Activated B cell treated with CpG ODN at 0.5 μM for 24 hours (primary cell): ENCODE data around the gene BRF1. TPM values are rescaled to one million over a fixed set of nuclear protein-coding genes. Genes with fewer than 3 reads are reported as not detected.

Source experiments
- ATAC-seq: fragments of 200-7000 bp; cut with Tn5 transposase; one replicate; pipeline ENCODE4 v1.10.0; 2021; ENCODE audit warnings: low read depth, mild to moderate bottlenecking, moderate library complexity
- CTCF ChIA-PET: fragments of 350-600 bp; sonication (Branson Sonifier 250); formaldehyde crosslinking; loops from one replicate; lab custom pipeline; 2021; ENCODE audit warnings: antibody characterized with exemption; lab: Charles Lee
- POLR2A ChIA-PET: fragments of 350-600 bp; sonication (Branson Sonifier 250); formaldehyde crosslinking; loops from one replicate; lab custom pipeline; 2021; ENCODE audit warnings: antibody characterized with exemption; lab: Charles Lee
- DNase-seq: peaks from one replicate; pipeline ENCODE4 v3.0.0; 2022
- H3K27ac Mint-ChIP-seq: one replicate; pipeline ENCODE4 v1.8.0; 2020; ENCODE audit warnings: mixed read lengths
- H3K27me3 Mint-ChIP-seq: one replicate; pipeline ENCODE4 v1.8.0; 2021; ENCODE audit warnings: mixed read lengths
- H3K36me3 Mint-ChIP-seq: one replicate; pipeline ENCODE4 v1.8.0; 2021; ENCODE audit warnings: low read depth, mixed read lengths
- H3K4me1 Mint-ChIP-seq: one replicate; pipeline ENCODE4 v1.8.0; 2021; ENCODE audit warnings: mixed read lengths
- H3K4me3 Mint-ChIP-seq: one replicate; pipeline ENCODE4 v1.8.0; 2020; ENCODE audit warnings: mild to moderate bottlenecking, mixed read lengths
- H3K9me3 Mint-ChIP-seq: one replicate; pipeline ENCODE4 v1.8.0; 2020; ENCODE audit warnings: mixed read lengths
- intact Hi-C: fragments of 100-400 bp; cut with micrococcal nuclease; formaldehyde crosslinking; loops from one replicate; pipeline ENCODE4 v1.15.1; 2024
- total RNA-seq: library from RNA; stranded (reverse); gene quantifications from 2 replicates; pipeline ENCODE4 v1.2.3, GENCODE V29; 2022
- TF ChIP-seq, protein P1 (sequence below): fragments of 200-600 bp; IDR thresholded peaks from one replicate; pipeline ENCODE4 v1.8.0; 2022; ENCODE audit warnings: antibody characterized with exemption, mild to moderate bottlenecking

BRF1 gene
- total RNA-seq, 1 donor from 2014 or later = 32.8 TPM

DNA sequence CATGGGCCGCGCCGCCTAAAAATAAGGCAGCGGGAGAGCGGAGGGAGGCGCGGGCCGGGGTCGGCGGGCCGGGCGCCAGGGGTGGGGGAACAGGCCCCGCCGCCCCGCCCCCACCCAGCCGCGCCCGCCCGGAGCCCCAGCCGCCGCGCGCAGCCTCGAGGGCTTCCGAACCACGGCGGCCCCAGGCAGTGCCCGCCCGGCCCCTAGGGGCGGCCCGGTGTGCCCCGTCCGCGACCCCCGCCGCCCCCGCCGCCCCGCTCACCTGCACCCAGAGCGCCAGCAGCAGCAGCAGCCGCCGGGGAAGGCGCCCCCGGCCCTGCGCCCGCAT lies 132.7 kb downstream of the BRF1 start:
- DNase-seq = no peak
- intact Hi-C loops = no loop called here
- no peak overlapping the region for H3K27ac Mint-ChIP-seq
- peaks cover 19% of the 10 kb centered on the region for H3K4me1 Mint-ChIP-seq
- no peaks in the 10 kb centered on the region for H3K9me3 Mint-ChIP-seq
- peak overlapping the region; percentile 66 for H3K4me3 Mint-ChIP-seq
- ChIA-PET POLR2A (no interaction called here), CTCF (no interaction called here)
- H3K36me3 Mint-ChIP-seq = no peaks in the 10 kb centered on the region
- TF ChIP-seq, protein P1, sequence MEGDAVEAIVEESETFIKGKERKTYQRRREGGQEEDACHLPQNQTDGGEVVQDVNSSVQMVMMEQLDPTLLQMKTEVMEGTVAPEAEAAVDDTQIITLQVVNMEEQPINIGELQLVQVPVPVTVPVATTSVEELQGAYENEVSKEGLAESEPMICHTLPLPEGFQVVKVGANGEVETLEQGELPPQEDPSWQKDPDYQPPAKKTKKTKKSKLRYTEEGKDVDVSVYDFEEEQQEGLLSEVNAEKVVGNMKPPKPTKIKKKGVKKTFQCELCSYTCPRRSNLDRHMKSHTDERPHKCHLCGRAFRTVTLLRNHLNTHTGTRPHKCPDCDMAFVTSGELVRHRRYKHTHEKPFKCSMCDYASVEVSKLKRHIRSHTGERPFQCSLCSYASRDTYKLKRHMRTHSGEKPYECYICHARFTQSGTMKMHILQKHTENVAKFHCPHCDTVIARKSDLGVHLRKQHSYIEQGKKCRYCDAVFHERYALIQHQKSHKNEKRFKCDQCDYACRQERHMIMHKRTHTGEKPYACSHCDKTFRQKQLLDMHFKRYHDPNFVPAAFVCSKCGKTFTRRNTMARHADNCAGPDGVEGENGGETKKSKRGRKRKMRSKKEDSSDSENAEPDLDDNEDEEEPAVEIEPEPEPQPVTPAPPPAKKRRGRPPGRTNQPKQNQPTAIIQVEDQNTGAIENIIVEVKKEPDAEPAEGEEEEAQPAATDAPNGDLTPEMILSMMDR = no peak
- no peak for ATAC-seq
- peaks cover 22% of the 10 kb centered on the region for H3K27me3 Mint-ChIP-seq

DNA sequence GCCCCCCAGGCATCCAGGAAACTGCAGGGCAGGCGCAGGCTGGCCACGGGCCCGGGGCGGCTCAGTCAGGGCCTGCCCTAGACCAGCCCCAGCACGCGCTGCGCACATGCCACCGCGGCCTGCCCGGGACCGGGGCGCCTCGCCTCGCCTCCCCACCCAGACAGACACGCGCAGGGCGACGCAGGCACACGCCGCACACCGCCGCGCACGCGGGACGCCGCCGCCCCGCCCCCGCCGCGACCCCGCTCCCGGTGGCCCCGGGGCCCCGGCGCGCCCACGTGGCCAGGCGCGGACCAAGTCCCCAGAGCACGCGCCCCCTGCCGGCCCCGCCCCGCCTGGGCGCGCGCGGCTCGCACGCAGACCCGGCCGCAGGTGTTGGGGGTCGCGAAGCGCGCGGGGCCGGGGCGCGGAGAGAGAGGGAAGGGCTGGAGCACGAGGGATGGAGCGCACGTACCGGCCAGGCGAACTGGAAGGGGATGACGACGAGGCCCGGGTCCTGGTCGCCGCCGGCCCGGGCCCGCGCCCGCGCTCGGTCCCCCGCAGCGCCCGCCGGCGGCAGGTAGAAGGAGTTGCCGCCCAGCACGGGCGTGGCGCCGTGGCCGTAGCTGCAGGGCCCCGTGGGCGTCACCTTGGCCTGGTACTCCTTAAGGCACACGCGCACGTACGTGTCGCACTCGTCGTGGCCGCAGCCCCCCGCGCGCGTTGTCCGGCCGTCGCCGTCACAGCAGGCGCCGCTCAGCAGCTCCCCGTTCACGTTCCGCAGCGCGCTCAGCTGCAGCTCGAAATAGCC lies 133.3 kb downstream of the BRF1 start:
- intact Hi-C loops = no loop called here
- H3K27me3 Mint-ChIP-seq = peaks cover 22% of the 10 kb centered on the region
- H3K9me3 Mint-ChIP-seq = no peaks in the 10 kb centered on the region
- H3K27ac Mint-ChIP-seq = no peak overlapping the region
- ChIA-PET POLR2A (no interaction called here), CTCF (no interaction called here)
- peaks cover 19% of the 10 kb centered on the region for H3K4me1 Mint-ChIP-seq
- peak overlapping the region; percentile 66 for H3K4me3 Mint-ChIP-seq
- ATAC-seq (peak; percentile 13), DNase-seq (no peak)
- TF ChIP-seq, protein P1 = no peak
- no peaks in the 10 kb centered on the region for H3K36me3 Mint-ChIP-seq

DNA sequence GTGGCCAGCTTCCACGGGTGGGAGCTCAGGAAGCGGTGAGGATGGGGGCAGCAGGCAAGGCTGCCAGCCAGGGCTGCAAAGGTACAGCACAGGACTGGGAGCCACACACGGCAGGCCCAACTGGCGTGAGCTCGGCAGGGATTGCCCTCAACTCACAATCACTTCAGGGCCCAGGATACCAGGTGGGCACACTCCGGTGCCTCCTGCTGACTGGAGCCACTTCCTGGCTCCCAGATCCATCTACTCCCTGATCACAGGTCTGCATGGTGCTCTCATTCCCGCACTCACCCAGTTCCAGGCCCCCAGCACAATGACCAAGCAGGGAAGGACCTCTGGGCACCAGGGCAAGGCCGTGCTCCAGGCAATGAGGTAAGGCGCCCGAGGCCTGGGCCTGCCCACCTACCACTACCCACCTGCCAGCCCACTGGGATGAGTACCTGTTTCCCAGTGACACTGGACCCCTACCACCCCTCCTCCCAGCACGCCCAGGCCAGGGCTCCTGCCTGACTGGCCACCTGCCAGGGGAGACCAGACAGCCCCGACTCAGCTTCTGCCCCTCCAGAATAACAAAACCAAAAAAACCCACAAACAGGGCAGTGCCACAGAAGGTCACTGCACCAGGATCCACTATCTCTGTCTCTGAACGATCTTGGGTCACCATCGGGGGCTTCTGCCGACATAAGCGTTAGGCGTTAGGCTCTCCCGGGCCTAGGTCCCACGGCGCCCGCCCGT lies 134.1 kb downstream of the BRF1 start:
- H3K4me3 Mint-ChIP-seq = peak overlapping the region; percentile 24
- ATAC-seq = no peak
- no peaks in the 10 kb centered on the region for H3K36me3 Mint-ChIP-seq
- H3K27me3 Mint-ChIP-seq = peaks cover 20% of the 10 kb centered on the region
- peaks cover 17% of the 10 kb centered on the region for H3K4me1 Mint-ChIP-seq
- ChIA-PET POLR2A (no interaction called here), CTCF (no interaction called here)
- H3K27ac Mint-ChIP-seq = no peak overlapping the region
- no peaks in the 10 kb centered on the region for H3K9me3 Mint-ChIP-seq
- no peak for DNase-seq
- intact Hi-C loops = no loop called here
- TF ChIP-seq, protein P1 = no peak

DNA sequence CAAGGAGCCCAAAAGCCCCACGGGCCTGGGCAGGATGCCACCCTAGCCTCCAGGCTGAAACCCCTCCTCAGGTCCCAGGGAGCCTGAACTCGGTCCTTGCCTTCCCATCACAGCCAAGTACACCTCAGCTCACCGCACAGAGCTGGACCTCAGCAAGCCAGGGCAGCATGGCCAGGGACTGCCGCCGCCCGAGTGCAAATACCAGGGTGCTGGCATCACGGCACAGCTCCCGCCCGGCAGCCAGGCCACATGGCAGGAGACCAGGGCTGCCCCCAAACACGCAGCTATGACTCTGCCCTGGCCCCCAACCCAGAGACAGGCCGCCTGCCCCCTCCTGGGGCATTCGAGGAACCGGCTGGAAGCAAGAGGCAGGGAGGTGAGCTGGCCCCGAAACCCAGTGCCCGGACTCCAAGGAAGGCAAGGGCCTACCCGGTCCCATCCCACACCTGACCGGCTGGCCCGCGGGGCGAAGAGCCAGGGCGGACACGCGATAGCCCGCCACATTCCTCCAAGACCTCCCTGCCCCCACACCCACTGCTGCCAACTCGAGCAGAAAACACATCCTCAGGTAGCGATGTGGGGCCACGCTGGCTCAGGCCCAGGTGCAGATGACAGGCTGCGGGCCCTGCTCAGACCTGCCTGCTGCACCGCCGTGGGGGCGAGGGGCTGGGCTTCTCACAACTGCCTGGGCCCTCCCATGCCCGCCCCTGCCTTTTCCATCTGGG lies 134.9 kb downstream of the BRF1 start:
- Mint-ChIP-seq H3K4me3 (no peak overlapping the region), H3K36me3 (no peaks in the 10 kb centered on the region), H3K27me3 (peaks cover 20% of the 10 kb centered on the region), H3K27ac (no peak overlapping the region), H3K9me3 (no peaks in the 10 kb centered on the region), H3K4me1 (peaks cover 17% of the 10 kb centered on the region)
- ChIA-PET CTCF (no interaction called here), POLR2A (no interaction called here)
- intact Hi-C loops = no loop called here
- DNase-seq (no peak), ATAC-seq (no peak)
- TF ChIP-seq, protein P1 = no peak
